ENCODE measurements around the gene M6PR.
A peak's percentile ranks its signal among the peaks of the same experiment; 100 is the strongest.
"Not testable (repeated sequence)": the region's sequence is repeated elsewhere in the genome, so short reads cannot be mapped to it uniquely, and the experiment has no call there.

Gene M6PR

DNA sequence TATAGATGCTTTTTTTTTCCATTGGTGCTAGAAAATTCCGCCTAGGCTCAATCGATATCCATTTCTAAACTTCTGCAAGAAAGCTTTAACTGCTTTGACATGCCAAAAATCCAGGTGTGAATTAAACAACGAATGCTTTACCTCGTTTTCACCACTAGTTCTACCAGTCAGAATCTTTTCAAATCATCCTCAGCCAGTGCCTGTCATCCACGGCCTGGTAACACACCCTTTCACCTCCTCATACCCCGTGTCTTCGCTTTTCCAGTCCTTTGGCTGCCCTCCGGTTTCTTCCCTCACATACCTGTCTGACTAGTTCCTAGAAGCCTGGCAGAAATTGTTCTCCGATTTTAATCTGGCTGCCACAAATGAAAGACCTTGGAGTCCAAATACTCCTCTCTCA lies 36.5 kb downstream of the M6PR start:
- peak; percentile 51 for DNase-seq (ENCODE audit: low spot score)

DNA sequence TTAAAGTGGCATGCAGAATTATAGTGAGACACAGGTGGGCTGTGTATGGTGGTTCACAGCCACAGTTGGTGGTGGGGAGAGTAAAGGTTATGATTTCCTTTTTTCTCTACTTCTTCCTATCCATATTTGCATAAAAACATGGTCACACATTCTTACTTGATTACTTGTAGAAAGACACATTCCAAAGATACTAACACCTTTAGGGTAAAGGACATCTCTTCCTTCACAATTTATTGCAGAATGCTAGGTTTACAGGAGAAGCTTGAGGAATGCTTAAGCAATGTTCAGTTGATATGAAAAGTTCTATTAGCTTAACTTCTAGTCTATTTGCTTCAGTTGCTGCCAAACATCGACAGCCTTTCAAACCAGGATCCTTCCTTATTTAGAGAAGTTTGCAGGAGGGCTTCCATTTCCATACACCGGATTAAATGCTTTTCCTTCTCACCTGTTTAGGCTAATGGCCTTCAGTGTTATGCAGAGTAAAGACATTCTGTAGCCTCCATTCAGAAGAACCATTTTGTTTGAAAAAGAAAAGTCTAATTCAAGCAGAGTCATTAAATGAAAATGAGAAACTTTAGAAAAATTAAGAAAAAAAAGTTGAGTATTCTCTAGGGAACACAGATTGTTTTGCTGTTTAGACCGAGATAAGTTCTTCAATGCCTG lies 37.7 kb downstream of the M6PR start:
- DNase-seq (ENCODE audit: low spot score): no peak

DNA sequence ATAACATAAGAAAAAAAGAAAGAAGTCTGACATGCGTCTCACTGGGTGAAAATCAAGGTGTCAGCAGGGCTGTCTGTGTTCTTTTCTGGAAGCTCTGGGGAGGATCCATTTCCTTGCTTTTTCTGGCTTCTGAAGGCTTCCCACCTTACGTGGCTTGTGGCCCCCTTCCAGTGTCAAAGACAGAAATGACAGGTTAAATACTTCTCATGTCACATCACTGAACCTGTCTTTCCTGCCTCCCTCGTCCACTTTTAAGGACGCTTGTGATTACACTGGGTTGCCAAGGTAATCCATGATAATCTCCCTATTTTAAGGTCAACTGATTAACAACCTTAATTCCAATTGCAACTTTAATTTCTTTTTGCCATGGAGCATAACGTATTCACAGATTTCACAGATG lies 39.7 kb downstream of the M6PR start:
- no peak for DNase-seq (ENCODE audit: low spot score)

- DNase-seq (ENCODE audit: low spot score): no peak
Observed at GRCh38 chr12:8907513-8907912, 41.9 kb downstream of the M6PR start.

DNA sequence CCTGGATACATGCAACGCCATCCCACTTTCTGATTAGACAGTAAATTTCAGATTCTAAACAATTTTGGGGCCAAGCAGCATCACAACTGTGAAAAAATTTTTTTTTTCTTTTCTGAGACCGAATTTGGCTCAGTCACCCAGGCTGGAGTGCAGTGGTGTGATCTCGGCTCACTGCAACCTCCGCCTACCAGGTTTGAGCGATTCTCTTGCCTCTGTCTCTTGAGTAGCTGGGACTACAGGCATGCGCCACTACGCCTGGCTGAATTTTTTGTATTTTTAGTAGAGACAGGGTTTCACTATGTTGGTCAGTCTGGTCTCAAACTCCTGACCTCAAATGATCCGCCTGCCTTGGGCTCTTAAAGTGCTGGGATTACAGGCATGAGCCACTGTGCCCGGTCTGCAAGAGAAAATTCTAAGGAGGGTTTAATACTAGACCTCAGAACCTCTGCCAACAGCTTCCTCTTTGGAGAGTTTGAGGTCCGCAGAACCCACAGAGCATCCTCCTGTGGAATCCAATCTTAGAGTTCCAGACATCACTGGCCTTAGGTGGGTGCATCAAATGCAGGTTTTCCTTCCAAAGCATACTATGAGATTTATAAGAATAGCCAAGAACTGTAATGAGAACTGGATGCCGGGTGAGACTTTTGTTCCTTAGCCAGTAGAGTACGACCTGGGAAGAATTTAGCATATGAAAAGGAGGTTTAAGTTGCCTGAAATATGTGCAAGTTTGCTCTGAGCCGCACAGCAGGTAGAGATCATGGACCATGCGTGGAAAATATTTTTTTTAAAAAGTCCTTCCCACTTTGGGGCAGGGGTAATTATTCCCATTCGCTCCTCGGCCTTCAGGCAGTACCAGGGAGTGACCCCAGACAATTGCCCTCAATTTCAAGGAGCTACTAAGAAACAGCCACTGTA lies 42.9 kb downstream of the M6PR start:
- DNase-seq (ENCODE audit: low spot score): no peak

GRCh38 chr12:8905546-8905945 lies 43.9 kb downstream of the M6PR start:
- no peak for DNase-seq (ENCODE audit: low spot score)

DNA sequence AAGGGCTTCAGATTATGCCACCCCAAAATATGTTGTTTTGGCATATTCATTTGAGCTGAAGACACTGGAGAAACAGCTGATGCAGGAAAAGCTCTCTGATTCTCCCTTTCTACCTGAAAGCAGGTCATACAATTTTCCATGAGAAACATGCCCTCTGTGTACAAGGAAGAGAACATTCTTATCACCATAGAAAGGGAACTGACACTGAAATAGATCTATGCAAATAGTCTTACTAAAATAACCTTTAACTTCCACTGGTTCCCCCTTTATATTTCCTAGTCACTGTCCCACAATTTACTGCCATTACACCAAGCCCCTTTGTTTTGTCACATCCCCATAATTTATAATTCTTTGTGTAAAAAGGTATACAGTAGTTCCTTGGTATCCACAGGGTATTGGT lies 44.8 kb downstream of the M6PR start:
- DNase-seq (ENCODE audit: low spot score): no peak

DNA sequence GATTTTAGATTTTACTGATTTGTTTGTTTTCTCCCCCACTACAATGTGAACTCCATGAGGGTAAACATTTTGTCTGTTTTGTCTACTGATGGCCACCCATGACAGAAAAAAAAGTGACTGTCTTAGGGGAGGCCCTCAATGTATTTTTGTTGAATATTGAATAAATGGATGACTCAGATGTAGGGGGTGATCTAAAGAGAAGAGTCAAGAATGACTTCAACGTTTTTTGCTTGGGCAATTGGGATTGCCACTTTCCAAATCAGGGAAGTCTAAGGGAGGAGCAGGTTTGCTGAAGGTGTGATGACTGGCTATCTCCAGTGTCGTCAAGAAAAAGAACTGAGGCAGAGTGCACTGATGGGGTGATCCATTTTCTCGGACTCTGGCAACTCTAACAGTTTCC lies 45.8 kb downstream of the M6PR start:
- no peak for DNase-seq (ENCODE audit: low spot score)

DNA sequence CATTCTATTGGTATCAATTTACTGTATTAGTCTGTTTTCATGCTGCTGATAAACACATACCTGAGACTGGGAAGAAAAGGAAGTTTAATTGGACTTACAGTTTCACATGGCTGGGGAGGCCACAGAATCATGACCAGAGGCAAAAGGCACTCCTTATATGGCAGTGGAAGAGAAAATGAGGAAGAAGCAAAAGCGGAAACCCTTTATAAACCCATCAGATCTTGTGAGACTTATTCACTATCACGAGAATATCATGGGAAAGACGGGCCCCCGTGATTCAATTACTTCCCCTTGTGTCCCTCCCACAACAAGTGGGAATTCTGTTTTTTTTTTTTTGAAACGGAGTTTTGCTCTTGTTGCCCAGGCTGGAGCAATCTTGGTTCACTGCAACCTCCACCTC lies 46.7 kb downstream of the M6PR start:
- not testable (repeated sequence) for DNase-seq (ENCODE audit: low spot score)

DNA sequence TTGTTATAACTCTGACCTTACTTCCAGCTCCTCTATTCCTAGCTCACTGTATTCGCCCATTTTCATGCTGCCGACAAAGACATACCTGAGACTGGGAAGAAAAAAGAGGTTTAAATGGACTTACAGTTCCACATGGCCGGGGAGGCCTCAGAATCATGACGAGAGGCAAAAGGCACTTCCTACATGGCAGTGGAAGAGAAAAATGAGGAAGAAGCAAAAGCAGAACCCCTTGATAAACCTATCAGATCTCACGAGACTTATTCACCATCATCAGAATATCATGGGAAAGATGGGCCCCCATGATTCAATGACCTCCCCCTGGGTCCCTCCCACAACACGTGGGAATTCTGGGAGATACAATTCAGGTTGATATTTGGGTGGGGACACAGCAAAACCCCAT lies 49.6 kb downstream of the M6PR start:
- no peak for DNase-seq (ENCODE audit: low spot score)

DNA sequence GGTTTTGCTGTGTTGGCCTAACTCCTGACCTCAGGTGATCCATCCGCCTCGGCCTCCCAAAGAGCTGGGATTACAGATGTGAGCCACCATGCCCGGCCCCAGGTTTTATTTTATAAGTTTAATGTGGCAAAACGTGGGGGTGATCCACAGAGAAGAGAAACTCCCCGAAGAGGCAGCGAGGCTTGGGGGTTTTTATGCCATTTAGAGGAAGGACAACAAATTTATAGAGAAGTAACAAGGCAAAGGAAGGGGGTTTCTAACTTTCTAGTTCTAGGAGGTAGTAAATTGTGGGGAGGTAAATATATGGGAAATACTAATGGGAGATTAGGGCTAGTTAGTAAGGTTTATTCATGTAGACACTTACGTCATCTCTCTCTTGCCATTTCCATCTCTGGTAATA lies 52.4 kb downstream of the M6PR start:
- no peak for DNase-seq (ENCODE audit: low spot score)

DNA sequence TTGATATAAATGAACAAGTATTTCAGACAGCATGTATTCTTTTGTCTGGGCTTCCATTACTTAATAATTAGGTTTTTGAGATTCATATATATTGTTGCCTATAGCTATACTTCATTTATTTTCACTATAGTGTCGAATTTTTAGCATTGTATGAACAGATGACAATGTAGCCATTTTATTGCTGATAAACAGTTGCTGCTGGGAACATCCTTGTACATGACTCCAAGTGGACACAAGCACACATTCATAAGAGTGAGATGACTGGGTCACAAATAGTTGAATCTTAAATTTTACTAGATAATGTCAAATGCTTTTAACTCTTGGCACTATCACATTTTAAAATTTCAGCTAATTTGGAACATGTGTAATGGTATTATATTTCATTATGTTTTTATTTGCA lies 54.5 kb downstream of the M6PR start:
- no peak for DNase-seq (ENCODE audit: low spot score)

GRCh38 chr12:8894378-8894777 lies 55.1 kb downstream of the M6PR start:
- no peak for DNase-seq (ENCODE audit: low spot score)

- no peak for DNase-seq (ENCODE audit: low spot score)
Observed at GRCh38 chr12:8891976-8892375, 57.5 kb downstream of the M6PR start.

Measured in ecto neural progenitor cell (in vitro differentiated cells).